SK-N-SH (cell line): ENCODE data around the gene FCHO1. TPM values are rescaled to one million over a fixed set of nuclear protein-coding genes. Genes with fewer than 3 reads are reported as not detected.

ENCODE experiments used
- CTCF ChIA-PET: fragments of 300-600, 350-600 bp; formaldehyde crosslinking; extraction: SDS; loops from one replicate; lab custom pipeline; 2021; lab: Yijun Ruan, JAX
- POLR2A ChIA-PET: fragments of 350-600 bp; sonication (Branson Sonifier 250); formaldehyde crosslinking; extraction: SDS; loops from one replicate; lab custom pipeline; 2020; ENCODE audit warnings: antibody characterized with exemption, inconsistent platforms; lab: Yijun Ruan, JAX
- DNase-seq: peaks from one replicate; pipeline ENCODE4 v3.0.0; 2012
- H2AFZ ChIP-seq: fragments of 200-600 bp; sonication (generic); 2 replicates; pipeline ENCODE4 v1.8.1; 2016; ENCODE audit warnings: antibody characterized with exemption, mild to moderate bottlenecking, low read depth
- H3F3A ChIP-seq: fragments of 200-600 bp; sonication (generic); replicated peaks from 2 replicates; pipeline ENCODE3; 2016; ENCODE audit warnings: antibody characterized with exemption, mild to moderate bottlenecking; ENCODE audit not compliant: insufficient read depth
- H3K27ac ChIP-seq, 2 experiments: fragments of 200-500 bp in 1 of 2; fragments of 200-600 bp in 1 of 2; sonication (Bioruptor generic) in 1 of 2; sonication (generic), shearing (Covaris generic) in 1 of 2; 2 replicates each; pipeline versions ENCODE4 v1.5.1 to v1.6.1; 2014 to 2016; ENCODE audit warnings: low read depth in 2 of 2, inconsistent platforms in 1 of 2, low read length in 1 of 2, mild to moderate bottlenecking in 1 of 2, mixed read lengths in 1 of 2
- H3K27me3 ChIP-seq: fragments of 200-600 bp; sonication (generic), shearing (Covaris generic); 2 replicates; pipeline ENCODE4 v1.6.1; 2016; ENCODE audit warnings: mixed run types; ENCODE audit not compliant: insufficient read depth
- H3K36me3 ChIP-seq, 2 experiments: fragments of 200-500 bp in 1 of 2; fragments of 200-600 bp in 1 of 2; sonication (Bioruptor generic) in 1 of 2; sonication (generic) in 1 of 2; replicated peaks in 1 of 2; 2 replicates each; pipeline versions ENCODE3 to v1.5.1; 2014 to 2016; ENCODE audit warnings: low read length in 1 of 2, mild to moderate bottlenecking in 1 of 2; ENCODE audit not compliant: insufficient read depth in 2 of 2, control insufficient read depth in 1 of 2
- H3K4me1 ChIP-seq, 2 experiments: fragments of 200-500 bp in 1 of 2; fragments of 200-600 bp in 1 of 2; sonication (Bioruptor generic) in 1 of 2; sonication (generic), shearing (Covaris generic) in 1 of 2; 2 replicates each; pipeline versions ENCODE4 v1.5.1 to v1.6.1; 2014 to 2016; ENCODE audit warnings: low read depth in 1 of 2, low read length in 1 of 2, mixed run types in 1 of 2; ENCODE audit not compliant: insufficient read depth in 2 of 2, control insufficient read depth in 1 of 2
- H3K4me2 ChIP-seq: fragments of 200-600 bp; sonication (generic), shearing (Covaris generic); 2 replicates; pipeline ENCODE4 v1.6.1; 2017; ENCODE audit warnings: mixed run types
- H3K4me3 ChIP-seq, 2 experiments: fragments of 200-500 bp in 1 of 2; fragments of 200-600 bp in 1 of 2; sonication (Bioruptor generic) in 1 of 2; sonication (generic), shearing (Covaris generic) in 1 of 2; 2 replicates each; pipeline versions ENCODE4 v1.5.1 to v1.8.1; 2014 to 2016; ENCODE audit warnings: low read depth in 2 of 2, inconsistent platforms in 1 of 2, low read length in 1 of 2, mild to moderate bottlenecking in 1 of 2, mixed read lengths in 1 of 2, moderate library complexity in 1 of 2
- H3K79me2 ChIP-seq: fragments of 200-600 bp; sonication (generic); 2 replicates; pipeline ENCODE4 v1.8.1; 2017; ENCODE audit warnings: mild to moderate bottlenecking; ENCODE audit not compliant: insufficient read depth
- H3K9ac ChIP-seq: fragments of 200-600 bp; sonication (generic); 2 replicates; pipeline ENCODE4 v1.6.1; 2017; ENCODE audit warnings: mixed run types
- H3K9me2 ChIP-seq: fragments of 200-600 bp; sonication (generic); 2 replicates; pipeline ENCODE4 v1.6.1; 2017; ENCODE audit warnings: mixed run types
- H3K9me3 ChIP-seq: fragments of 200-600 bp; sonication (generic); 2 replicates; pipeline ENCODE4 v1.6.1; 2017; ENCODE audit warnings: mixed run types, mild to moderate bottlenecking, moderate library complexity
- H4K20me1 ChIP-seq: fragments of 200-600 bp; sonication (generic); 2 replicates; pipeline ENCODE4 v1.6.1; 2017; ENCODE audit warnings: mild to moderate bottlenecking, mixed run types; ENCODE audit not compliant: insufficient read depth
- CHD2 ChIP-seq: fragments of 150-350 bp; IDR thresholded peaks from 2 replicates; pipeline ENCODE4 v1.6.1; 2018; ENCODE audit warnings: low read length; ENCODE audit not compliant: partially characterized antibody
- CTCF ChIP-seq: fragments of 200-600 bp; sonication (generic); IDR thresholded peaks from 2 replicates; pipeline ENCODE4 v1.6.1; 2017; ENCODE audit warnings: antibody characterized with exemption, mild to moderate bottlenecking, moderate library complexity
- EP300 ChIP-seq, 2 experiments: IDR thresholded peaks; 2 replicates each; pipeline versions ENCODE4 v1.4.0 to v1.6.1; 2012; ENCODE audit warnings: borderline replicate concordance in 1 of 2, low read depth in 1 of 2, low read length in 1 of 2
- EZH2phosphoT487 ChIP-seq: fragments of 200-600 bp; sonication (generic); IDR thresholded peaks from 2 replicates; pipeline ENCODE4 v1.6.1; 2017; ENCODE audit warnings: low read depth, mixed run types, mild to moderate bottlenecking, antibody characterized with exemption, moderate library complexity, borderline replicate concordance
- FOSL2 ChIP-seq: IDR thresholded peaks from 2 replicates; pipeline ENCODE4 v1.4.0; 2012; ENCODE audit warnings: low read depth, mild to moderate bottlenecking, moderate library complexity, borderline replicate concordance
- GABPA ChIP-seq: IDR thresholded peaks from 2 replicates; pipeline ENCODE4 v1.4.0; 2012; ENCODE audit warnings: low read depth, mild to moderate bottlenecking
- GATA2 ChIP-seq: sonication (generic); formaldehyde crosslinking; IDR thresholded peaks from 2 replicates; pipeline ENCODE4 v1.5.0; 2020; ENCODE audit warnings: mild to moderate bottlenecking, missing genetic modification reagents
- JUND ChIP-seq: IDR thresholded peaks from 2 replicates; pipeline ENCODE4 v1.4.0; 2012
- RAD21 ChIP-seq: IDR thresholded peaks from 2 replicates; pipeline ENCODE4 v1.6.1; 2012; ENCODE audit warnings: mild to moderate bottlenecking, low read length
- RCOR1 ChIP-seq: fragments of 150-350 bp; IDR thresholded peaks from 2 replicates; pipeline ENCODE4 v1.6.1; 2017; ENCODE audit warnings: antibody characterized with exemption, low read length
- SMC3 ChIP-seq: IDR thresholded peaks from 2 replicates; pipeline ENCODE4 v1.6.1; 2012; ENCODE audit warnings: low read depth, low read length, improper control_type of control experiment
- TAF1 ChIP-seq: IDR thresholded peaks from 2 replicates; pipeline ENCODE4 v1.6.1; 2012; ENCODE audit warnings: low read depth, mild to moderate bottlenecking, low read length, moderate library complexity, borderline replicate concordance
- TCF12 ChIP-seq: IDR thresholded peaks from 2 replicates; pipeline ENCODE4 v1.4.0; 2012
- TEAD4 ChIP-seq: IDR thresholded peaks from 2 replicates; pipeline ENCODE4 v1.4.0; 2012; ENCODE audit warnings: mild to moderate bottlenecking, borderline replicate concordance; ENCODE audit not compliant: insufficient read depth
- USF1 ChIP-seq: IDR thresholded peaks from 2 replicates; pipeline ENCODE4 v1.4.0; 2012; ENCODE audit warnings: low read depth, borderline replicate concordance
- YY1 ChIP-seq: IDR thresholded peaks from 2 replicates; pipeline ENCODE4 v1.4.0; 2012; ENCODE audit warnings: low read depth, mild to moderate bottlenecking
- WGBS: methylation state at CpG from one replicate; pipeline ENCODE4 v1.1.6; 2017; ENCODE audit warnings: low lambda C conversion rate; 5-methylcytosine and 5-hydroxymethylcytosine counted together
- polyA plus RNA-seq, 3 experiments: library from polyadenylated mRNA; depleted of rRNA; stranded (reverse); fragments of >200 nt; gene quantifications; 2 replicates each; pipeline ENCODE4 v1.2.3, GENCODE V29; 2012
- TF ChIP-seq, protein P1 (sequence below): fragments of 150-350 bp; IDR thresholded peaks from 2 replicates; pipeline ENCODE4 v1.6.1; 2017; ENCODE audit warnings: antibody characterized with exemption, low read length, low read depth, borderline replicate concordance
- TF ChIP-seq, protein P2 (sequence below): IDR thresholded peaks from 2 replicates; pipeline ENCODE4; 2012

FCHO1 gene
- polyA plus RNA-seq, 1 of the 3 experiments (the other 2 are of a cell fraction): 0.71 TPM

- TF ChIP-seq FOSL2 (no peak), TAF1 (no peak), RCOR1 (no peak), EZH2phosphoT487 (no peak)
- TF ChIP-seq, protein P1, sequence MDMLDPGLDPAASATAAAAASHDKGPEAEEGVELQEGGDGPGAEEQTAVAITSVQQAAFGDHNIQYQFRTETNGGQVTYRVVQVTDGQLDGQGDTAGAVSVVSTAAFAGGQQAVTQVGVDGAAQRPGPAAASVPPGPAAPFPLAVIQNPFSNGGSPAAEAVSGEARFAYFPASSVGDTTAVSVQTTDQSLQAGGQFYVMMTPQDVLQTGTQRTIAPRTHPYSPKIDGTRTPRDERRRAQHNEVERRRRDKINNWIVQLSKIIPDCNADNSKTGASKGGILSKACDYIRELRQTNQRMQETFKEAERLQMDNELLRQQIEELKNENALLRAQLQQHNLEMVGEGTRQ: no peak
Observed at GRCh38 chr19:17812099-17812498, 60.8 kb downstream of the FCHO1 start (continued).

- H3K36me3 ChIP-seq: no peaks in the 10 kb centered on the region
- TF ChIP-seq YY1 (no peak), RAD21 (no peak), EZH2phosphoT487 (no peak), GABPA (no peak), FOSL2 (no peak), JUND (no peak), TEAD4 (no peak), GATA2 (CRISPR knock-in tag) (no peak)
- TF ChIP-seq, protein P1: no peak
- TF ChIP-seq, protein P2, sequence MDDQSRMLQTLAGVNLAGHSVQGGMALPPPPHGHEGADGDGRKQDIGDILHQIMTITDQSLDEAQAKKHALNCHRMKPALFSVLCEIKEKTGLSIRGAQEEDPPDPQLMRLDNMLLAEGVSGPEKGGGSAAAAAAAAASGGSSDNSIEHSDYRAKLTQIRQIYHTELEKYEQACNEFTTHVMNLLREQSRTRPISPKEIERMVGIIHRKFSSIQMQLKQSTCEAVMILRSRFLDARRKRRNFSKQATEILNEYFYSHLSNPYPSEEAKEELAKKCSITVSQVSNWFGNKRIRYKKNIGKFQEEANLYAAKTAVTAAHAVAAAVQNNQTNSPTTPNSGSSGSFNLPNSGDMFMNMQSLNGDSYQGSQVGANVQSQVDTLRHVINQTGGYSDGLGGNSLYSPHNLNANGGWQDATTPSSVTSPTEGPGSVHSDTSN: no peak
- no peak overlapping the region for H3K27ac ChIP-seq
- H2AFZ ChIP-seq: no peak overlapping the region
- no peaks in the 10 kb centered on the region for H3K79me2 ChIP-seq
- 58% methylated on average over 9 of the region's 13 CpGs for WGBS
- no peak for DNase-seq
- CTCF ChIA-PET: no interaction called here
- no peak overlapping the region for H3K9ac ChIP-seq
- POLR2A ChIA-PET: no interaction called here
- H3K27me3 ChIP-seq: no peaks in the 10 kb centered on the region
- no peaks in the 10 kb centered on the region for H3K4me1 ChIP-seq
- H3F3A ChIP-seq: no peaks in the 10 kb centered on the region
- no peak overlapping the region for H3K4me2 ChIP-seq
- no peaks in the 10 kb centered on the region for H3K9me2 ChIP-seq
- no peaks in the 10 kb centered on the region for H3K9me3 ChIP-seq
- no peak overlapping the region for H3K4me3 ChIP-seq
- H4K20me1 ChIP-seq: no peaks in the 10 kb centered on the region
Observed at GRCh38 chr19:17817668-17818363, 66.5 kb downstream of the FCHO1 start.

GRCh38 chr19:17821190-17821589, 69.9 kb downstream of the FCHO1 start, which contains the start of gene INSL3:
Gene INSL3, minus strand, starts transcription at chr19:17821519. Its CDS starts 13 bp downstream, at chr19:17821506.
- no peaks in the 10 kb centered on the region for H3K27me3 ChIP-seq
- H3K4me2 ChIP-seq: no peak within 1 kb of the TSS
- no peaks in the 10 kb centered on the region for H3K79me2 ChIP-seq
- POLR2A ChIA-PET: no interaction called here
- H3K4me3 ChIP-seq: no peak within 1 kb of the TSS
- H3K27ac ChIP-seq: no peak within 1 kb of the TSS
- TF ChIP-seq, protein P2: no peak
- TF ChIP-seq SMC3 (no peak), EP300 (IDR thresholded peaks at IDR 0.05; ENCODE audit: borderline replicate concordance in 1 of 2, low read depth in 1 of 2, low read length in 1 of 2) (no peak), GATA2 (CRISPR knock-in tag) (no peak), CHD2 (no peak), FOSL2 (no peak), USF1 (no peak), GABPA (no peak), TCF12 (no peak), CTCF (no peak)
- CTCF ChIA-PET: no interaction called here
- no peaks in the 10 kb centered on the region for H3K4me1 ChIP-seq
- no peaks in the 10 kb centered on the region for H4K20me1 ChIP-seq
- no peaks in the 10 kb centered on the region for H3K9me3 ChIP-seq
- no peaks in the 10 kb centered on the region for H3K36me3 ChIP-seq
- no peak for DNase-seq
- WGBS: 86% methylated on average over 17 of the region's 34 CpGs
- H3K9me2 ChIP-seq: no peaks in the 10 kb centered on the region
- no peak within 1 kb of the TSS for H2AFZ ChIP-seq
- H3F3A ChIP-seq: no peaks in the 10 kb centered on the region
- H3K9ac ChIP-seq: no peak within 1 kb of the TSS
